G401 (cell line): Measurements from ENCODE around the gene KIAA1755. TPM values are rescaled to one million over a fixed set of nuclear protein-coding genes. Genes with fewer than 3 reads are reported as not detected.

Experiments used
- DNase-seq: peaks from one replicate; pipeline ENCODE4 v3.0.0-alpha.2; 2015; ENCODE audit warnings: low spot score
- in situ Hi-C: cut with HindIII; loops from 2 replicates; pipeline ENCODE4 v1.10.0; 2016; ENCODE audit warnings: low sequenced_read_pairs, mixed read lengths
- total RNA-seq: library from RNA; depleted of rRNA; stranded (reverse); fragments of >200 nt; shearing (Covaris generic); gene quantifications from 2 replicates; pipeline ENCODE4 v1.2.3, GENCODE V29; 2014

The KIAA1755 gene
- total RNA-seq, 1 experiment from 2014 or later: not detected

DNA sequence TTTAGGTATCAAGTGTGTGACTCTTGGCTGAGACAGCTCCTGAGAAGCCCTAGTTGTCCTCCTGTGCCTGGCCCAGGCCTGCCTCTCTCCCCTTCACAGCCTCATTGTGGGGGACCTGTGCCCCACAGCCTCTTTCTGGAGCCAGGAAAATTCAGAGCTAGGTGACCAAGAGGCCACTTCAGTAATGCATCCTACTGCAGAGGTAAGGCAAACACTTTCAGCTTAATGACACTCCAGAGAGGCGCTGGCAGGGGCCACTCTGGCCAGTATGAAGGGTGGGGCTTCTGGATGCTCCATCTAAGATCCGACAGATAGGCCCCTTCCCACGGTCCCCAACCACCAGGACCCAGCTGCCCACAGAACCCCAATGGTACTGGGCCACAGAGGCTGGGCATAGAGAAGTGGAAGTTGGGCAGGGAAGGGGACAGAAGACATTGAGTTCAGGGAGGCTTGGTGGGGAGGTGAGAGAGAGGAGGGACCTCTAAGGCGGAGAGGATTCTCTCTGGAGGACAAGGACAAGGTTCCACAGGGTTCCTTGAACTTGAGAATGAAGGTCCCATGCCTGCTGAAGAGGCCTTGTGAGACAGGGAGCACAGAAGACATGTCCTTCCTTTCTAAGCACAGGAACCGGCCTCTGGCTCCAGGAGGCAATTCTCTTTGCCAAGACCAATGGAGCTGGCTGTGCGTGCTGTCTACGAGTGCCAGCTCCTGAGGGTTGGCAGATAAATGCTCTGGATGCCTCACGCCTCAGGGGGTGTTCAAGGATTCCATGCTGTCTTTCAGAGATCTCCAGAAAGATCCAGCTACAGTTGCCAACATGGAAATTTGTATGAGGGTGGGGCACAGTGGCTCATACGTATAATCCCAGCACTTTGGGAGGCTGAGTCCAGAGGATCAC, 49.1 kb downstream of the KIAA1755 start:
- in situ Hi-C loops: no loop called here
- peak; percentile 37 for DNase-seq

DNA sequence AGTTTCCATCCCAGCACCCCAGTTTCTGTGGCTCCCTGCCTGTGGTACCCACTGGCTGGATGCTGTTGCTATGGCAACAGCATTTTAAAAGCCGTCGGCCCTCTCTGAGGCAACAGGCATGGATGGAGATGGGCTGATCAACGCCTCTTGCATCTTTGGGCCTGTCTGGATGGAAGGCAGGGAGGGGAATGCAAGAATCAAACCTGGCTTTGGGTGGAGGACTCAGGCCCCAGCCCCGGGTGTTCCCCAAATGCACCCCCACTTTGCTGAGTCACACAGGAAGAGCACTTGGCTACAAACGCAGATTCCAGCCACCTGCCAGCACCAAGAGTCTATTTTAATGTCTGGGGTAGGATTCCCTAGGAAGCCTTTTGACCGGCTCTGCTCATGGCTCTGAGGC, 49.8 kb downstream of the KIAA1755 start:
- in situ Hi-C loops: no loop called here

GRCh38 chr20:38209736-38210405, 50.7 kb downstream of the KIAA1755 start:
- DNase-seq: no peak
- in situ Hi-C loops: no loop called here

More for the DNA sequence above, 49.8 kb downstream of the KIAA1755 start:
- no peak for DNase-seq

GRCh38 chr20:38209054-38209675, 51.4 kb downstream of the KIAA1755 start:
- in situ Hi-C loops: no loop called here
- no peak for DNase-seq

GRCh38 chr20:38208523-38208922, 52.0 kb downstream of the KIAA1755 start:
- DNase-seq: no peak
- in situ Hi-C loops: no loop called here

GRCh38 chr20:38208088-38208487, 52.4 kb downstream of the KIAA1755 start:
- DNase-seq: no peak
- in situ Hi-C loops: no loop called here

DNA sequence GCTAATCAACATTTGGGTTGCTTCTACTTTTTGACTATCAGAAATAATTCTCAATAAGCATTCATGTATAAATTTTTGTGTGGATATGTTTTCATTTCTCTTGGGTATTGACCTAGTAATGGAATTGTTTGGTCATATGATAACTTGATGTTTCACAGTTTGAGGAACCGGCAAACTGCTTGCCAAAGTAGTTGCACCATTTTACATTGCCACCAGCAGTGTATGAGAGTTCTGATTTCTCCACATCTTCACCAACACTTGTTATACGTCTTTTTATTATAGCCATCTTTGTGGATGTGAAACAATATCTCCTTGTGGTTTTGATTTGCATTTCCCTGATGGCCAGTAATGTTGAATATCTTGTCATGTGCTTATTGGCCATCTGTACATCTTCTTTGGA, 52.9 kb downstream of the KIAA1755 start:
- in situ Hi-C loops: no loop called here
- DNase-seq: no peak

DNA sequence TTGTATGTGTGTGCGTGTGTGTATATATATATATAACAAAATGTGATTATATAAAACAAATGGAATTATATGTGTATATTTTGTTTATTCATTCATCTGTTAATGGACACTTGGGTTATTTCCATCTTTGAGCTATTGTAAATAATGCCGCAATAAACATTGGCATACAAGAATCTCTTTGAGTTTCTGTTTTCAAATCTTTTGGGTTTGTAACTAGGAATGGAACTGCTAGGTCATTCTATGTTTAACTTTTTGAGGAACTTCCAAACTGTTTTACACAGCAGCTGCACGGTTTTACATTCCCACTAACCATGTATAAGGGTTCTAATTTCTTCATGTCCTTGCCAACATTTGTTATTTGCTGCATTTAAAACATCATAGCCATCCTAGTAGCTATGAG, 55.5 kb downstream of the KIAA1755 start:
- in situ Hi-C loops: no loop called here
- DNase-seq: no peak

DNA sequence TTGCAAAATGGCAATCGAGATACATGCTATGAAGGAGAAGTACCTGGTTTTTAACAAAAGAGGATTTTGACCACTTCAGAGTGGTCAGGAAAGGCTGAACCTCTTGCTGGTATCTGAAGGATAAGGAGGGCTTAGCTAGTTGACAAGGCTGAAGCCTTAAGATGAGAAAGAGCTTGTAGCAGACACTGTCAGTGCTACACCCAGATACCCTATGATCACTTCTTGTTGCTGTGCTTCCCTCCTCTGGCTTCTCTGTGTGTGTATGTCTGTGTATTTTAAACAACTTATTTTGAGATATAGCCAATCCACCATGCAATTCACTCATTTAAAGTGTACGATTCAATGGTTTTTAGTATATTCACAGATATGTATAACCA, 56.6 kb downstream of the KIAA1755 start:
- in situ Hi-C loops: no loop called here

GRCh38 chr20:38203337-38203980, 57.1 kb downstream of the KIAA1755 start:
- no peak for DNase-seq
- in situ Hi-C loops: no loop called here

More for the DNA sequence above, 56.6 kb downstream of the KIAA1755 start:
- DNase-seq: no peak

DNA sequence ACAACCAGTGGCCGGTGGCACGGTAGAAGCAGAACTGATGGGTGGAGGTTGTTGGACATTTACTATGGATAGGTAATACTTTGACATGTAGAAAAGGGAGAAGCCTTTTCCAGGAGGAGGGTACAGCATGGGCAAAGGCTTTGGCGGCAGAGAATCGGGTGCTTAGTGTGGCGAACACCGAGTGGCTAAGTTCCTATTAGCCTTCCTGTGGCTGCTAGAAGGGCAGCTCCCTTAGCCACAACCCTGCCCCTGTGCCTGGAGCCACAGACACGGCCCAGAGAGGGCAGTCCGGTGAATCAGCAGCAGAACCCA, 57.6 kb downstream of the KIAA1755 start:
- in situ Hi-C loops: no loop called here

GRCh38 chr20:38202153-38202981, 58.2 kb downstream of the KIAA1755 start:
- no peak for DNase-seq
- in situ Hi-C loops: no loop called here

More for the DNA sequence above, 57.6 kb downstream of the KIAA1755 start:
- DNase-seq: no peak

- DNase-seq: no peak
- in situ Hi-C loops: no loop called here
These were observed 59.2 kb downstream of the KIAA1755 start for GRCh38 chr20:38201356-38201755.

DNA sequence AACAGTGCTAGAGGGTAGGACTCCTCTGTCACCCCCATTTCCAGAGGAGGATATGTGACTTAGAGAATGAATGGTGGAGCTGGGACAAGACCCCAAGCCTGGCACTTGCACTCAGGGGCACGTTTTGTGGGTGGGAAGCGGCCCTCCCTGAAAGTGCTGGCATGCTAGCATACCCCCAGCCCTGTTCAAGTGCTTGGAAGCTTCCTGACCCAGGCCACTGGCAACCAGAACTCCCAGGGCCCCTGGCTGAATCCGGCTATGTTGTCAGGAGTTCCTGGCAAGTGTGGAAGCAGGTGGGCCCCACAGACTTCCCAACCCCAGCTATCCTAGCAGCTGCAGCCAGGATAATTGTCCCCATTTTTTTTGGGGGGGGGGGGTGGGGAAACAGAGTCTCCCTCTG, 59.9 kb downstream of the KIAA1755 start:
- in situ Hi-C loops: no loop called here
- DNase-seq: no peak

- in situ Hi-C loops: no loop called here
- DNase-seq: no peak
These were observed 60.8 kb downstream of the KIAA1755 start for GRCh38 chr20:38199501-38200390.

GRCh38 chr20:38198238-38198861, 62.2 kb downstream of the KIAA1755 start:
- in situ Hi-C loops: no loop called here
- DNase-seq: no peak

GRCh38 chr20:38197619-38198018, 62.9 kb downstream of the KIAA1755 start:
- no peak for DNase-seq
- in situ Hi-C loops: no loop called here

DNA sequence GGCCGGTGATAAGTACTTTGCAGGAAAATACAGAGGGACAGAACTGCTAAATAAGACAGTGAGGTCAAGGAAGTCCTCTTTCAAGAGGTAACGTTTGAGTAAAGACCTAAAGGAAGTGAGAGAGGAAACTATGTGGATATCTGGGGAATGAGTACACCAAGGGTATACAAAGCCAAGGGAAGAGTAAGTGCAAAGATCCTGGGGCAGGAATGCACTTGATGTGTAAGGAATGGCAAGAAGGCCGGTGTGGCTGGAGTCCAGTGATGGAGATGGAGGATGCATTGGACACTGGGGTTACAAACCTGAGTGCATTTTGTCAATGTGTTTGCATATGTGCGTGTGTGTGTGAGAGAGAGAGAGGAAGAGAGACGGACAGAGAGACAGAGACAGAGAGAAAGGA, 63.3 kb downstream of the KIAA1755 start:
- DNase-seq: no peak
- in situ Hi-C loops: no loop called here
